Measurements from ENCODE around the gene LGALS1.
A peak's percentile ranks its signal among the peaks of the same experiment; 100 is the strongest.
"Not testable (repeated sequence)": the region's sequence is repeated elsewhere in the genome, so short reads cannot be mapped to it uniquely, and the experiment has no call there.

LGALS1 gene

DNA sequence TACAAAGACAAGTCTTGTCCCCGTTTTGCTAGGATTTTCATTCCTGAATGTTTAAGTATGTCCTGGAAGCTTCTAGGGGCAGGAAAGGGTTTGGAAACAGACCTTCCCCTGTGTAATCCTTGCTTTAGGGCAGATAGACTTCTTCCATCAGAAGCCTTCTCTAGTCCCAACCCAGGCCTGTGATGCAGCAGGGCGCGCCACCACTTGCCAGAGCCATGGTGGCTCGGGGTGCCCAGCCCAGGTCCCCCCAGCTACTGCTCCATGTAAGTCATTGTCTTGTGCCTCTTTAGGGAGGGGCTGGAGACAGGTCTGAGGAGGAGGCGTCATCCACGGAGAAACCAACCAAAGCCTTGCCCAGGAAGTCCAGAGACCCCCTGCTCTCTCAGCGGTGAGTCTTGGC, 15.0 kb downstream of the LGALS1 start:
- no peak for DNase-seq (ENCODE audit: low read depth)

DNA sequence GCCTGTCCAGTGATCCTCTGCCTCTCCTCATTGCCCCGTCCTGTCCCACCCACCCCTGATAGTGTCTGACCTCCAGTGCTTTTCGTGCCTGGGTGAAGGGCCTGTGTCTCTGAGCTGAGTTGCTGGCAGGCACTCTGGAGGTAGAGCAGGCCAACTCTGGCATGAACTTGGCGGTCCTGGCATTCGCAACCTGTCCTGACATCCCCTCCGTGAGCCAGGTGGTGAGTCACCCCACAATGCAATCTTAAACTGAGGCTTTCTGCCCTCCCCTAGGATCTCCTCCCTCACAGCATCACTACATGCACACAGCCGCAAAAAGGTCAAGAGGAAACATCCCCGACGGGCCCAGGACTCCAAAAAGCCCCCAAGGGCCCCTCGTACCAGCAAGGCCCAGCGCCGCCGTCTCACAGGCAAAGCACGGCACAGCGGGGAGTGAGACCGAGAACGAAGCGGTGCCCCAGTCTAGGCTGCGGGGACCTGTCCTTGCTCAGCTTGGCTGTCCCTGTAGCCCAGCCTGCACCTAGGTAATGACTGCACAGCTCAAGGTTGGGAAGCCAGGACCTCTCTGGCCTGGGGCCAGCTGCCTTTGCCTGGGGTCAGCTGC, 15.6 kb downstream of the LGALS1 start:
- no peak for DNase-seq (ENCODE audit: low read depth)

DNA sequence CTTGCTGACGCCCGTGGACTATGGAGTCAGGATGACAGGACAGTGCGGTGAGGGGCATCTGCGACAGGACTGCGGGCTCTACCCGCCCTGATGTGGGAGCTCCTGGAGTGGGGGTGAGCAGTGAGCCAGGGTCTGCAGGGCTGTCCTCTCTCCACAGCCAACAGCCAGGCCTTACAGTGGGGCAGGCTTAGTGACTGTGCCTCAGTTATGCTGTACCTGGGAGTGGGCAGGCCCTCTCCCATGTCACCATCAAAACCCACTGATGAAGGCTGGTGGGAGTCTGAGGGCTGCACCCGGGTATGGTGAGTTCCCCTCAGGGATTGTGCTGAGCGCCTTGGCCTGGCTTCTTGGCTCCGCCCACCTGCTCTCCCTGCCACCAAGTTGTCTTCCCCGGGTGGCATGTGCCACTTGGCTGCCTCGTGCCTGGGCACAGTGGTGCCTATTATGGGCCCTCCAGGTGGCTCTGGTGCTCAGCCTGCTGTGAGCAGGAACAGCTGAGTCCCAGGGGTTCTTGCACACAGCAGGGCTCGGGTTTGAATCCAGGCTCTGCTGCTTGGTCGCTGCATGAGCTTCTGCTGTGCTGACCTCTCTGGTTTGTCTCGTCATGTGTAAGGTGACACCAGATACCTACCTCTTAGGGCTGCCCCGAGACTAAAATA, 17.3 kb downstream of the LGALS1 start:
- DNase-seq (ENCODE audit: low read depth), result no peak

DNA sequence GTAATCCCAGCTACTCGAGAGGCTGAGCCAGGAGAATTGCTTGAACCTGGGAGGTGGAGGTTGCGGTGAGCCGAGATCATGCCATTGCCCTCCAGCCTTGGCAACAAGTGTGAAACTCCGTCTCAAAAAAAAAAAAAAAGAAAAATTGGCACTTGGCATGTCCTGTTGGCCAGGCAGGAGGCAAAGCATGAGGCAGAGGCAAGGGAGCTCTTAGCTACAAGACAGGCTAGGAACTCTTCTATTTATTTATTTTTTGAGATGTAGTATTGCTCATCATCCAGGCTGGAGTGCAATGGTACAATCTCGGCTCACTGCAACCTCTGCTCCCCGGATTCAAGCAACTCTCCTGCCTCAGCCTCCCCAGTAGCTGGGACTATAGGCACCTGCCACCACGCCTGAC, 18.7 kb downstream of the LGALS1 start:
- not testable (repeated sequence) for DNase-seq (ENCODE audit: low read depth)

DNA sequence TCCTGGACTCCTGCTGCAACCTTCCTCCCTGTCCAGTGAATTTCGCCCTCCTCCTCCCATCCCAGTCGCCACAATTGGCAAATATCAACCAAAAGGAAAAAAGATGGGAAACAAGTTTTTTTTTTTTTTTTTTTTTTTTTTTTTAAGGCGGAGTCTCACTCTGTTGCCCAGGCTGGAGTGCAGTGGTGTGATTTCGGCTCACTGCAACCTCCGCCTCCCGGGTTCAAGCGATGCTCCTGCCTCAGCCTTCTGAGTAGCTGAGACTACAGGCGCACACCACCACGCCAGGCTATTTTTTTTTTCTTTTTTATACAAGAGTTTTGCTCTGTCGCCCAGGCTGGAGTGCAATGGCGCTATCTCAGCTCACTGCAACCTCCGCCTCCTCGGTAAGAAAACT, 20.8 kb downstream of the LGALS1 start:
- DNase-seq (ENCODE audit: low read depth), result not testable (repeated sequence)

DNA sequence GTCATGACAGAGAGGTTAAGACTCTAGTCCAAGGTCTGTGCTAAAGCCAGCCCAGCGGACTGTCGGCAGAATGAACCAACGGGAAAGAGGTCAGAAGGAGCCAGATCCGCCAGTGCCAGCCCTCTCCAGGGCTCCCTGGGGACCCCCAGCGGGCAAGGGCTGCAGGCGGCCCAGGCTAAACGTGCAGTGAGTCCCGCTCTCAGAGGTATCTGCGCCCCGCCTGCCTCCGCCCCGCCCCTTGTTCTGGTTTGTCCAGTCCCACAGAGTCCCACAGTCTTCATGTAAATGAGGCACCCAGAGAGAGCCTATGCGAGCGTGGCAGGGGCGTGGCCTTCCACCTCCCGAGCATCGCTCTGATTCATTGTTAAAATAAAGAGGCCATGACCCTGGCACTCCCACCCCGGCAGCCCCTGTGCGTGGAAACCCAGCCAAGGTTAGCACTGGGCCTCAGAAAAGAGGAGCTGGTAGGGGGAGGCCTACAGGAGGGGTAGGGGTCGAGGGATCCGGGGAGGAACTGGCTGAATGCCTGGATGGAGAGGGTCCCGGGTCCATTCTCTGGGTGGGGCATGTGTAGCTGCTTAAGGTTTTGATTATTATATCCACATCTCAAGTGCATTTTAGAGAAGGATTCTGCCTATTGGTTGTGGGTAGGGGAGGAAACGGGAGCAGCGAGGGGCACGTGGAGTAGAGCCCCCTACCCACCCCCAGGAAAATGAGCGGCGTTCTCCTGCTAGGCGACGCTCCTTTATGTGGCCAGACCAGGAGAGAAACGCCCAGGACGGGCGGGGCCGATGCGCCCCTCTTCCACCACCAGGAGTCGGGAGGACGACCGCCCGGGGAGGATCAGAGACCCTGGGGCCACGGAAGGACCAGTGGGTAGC, 21.5 kb downstream of the LGALS1 start, which contains the start of gene TRIOBP:
Gene TRIOBP, plus strand, starts transcription at position 392 of the 881 bp plus-strand sequence. CDS start 4,318 bp downstream, outside the sequence.
- peak; percentile 72 for DNase-seq (ENCODE audit: low read depth)

DNA sequence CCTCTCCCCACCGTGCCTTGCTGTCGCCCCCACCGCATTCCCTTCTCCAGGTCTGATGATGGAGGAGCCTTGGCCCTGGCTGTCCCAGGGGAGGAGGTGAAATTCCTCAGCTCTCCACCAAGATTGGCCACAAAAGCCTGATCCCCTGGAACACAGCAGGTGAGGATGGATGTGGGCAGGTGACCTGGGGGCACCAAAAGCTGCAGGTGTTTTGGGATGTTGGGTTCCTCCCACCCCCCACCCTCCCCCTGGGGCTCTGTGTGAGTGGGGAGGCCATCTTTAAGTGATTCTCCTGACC, 22.1 kb downstream of the LGALS1 start:
- no peak for DNase-seq (ENCODE audit: low read depth)

DNA sequence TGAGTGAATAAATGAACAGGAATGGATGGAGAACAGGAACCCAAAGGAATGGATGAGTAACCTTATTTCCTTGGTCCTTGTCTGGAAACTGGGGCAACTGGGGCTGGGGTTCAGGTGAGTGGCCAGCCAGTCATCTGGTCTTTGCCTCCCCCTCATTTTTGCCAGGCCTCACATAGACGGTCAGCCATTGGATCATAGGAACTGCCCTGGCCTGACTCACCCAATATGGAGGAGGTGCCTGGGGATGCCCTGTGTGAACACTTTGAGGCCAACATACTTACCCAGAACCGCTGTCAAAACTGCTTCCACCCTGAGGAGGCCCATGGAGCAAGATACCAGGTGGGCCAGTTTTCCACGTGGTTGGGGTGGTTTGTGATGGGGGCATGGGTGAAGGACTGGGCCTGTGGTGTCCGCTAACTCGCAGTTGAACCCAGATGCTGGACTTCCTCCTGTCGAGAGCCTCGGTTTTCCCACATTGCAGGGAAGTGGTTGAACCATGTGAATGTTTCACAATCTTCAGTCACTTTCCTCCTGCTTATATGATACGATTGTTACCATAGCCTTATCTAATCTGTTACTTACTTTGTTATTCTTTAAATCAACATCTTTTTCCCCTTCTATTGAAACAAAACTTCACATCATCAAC, 25.8 kb downstream of the LGALS1 start:
- no peak for DNase-seq (ENCODE audit: low read depth)

DNA sequence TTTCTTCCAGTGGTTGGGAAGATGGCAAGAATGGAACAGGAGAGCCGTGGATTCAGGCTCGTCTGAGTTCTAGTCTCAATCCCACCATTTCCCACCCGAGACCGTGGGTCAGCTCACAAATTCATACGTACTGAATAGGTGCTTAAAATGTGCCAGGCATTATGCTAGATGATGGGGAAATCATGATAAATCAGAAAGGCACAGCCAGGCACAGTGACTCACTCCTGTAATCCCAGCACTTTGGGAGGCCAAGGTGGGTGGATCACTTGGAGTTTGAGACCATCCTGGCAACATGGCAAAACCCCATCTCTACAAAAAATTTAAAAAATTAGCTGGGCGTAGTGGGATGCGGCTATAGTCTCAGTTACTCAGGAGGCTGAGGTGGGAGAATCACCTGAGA, 28.5 kb downstream of the LGALS1 start:
- no peak for DNase-seq (ENCODE audit: low read depth)

DNA sequence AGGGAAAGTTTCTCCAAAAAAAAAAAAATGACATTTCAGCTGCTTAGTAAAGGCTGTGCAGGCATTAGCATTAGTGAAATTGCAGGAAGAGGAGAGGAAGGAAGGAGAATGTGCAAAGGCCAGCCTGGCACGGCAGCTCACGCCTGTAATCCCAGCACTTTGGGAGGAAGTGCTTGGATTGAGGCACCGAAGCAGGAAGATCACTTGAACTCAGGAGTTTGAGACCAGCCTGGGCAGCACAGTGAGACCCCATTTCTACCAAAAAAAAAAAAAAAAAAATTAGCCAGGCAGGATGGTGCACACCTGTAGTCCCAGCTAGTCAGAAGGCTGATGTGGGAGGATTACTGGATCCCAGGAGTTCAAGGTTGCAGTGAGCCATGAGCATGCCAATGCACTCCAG, 29.2 kb downstream of the LGALS1 start:
- no peak for DNase-seq (ENCODE audit: low read depth)

DNA sequence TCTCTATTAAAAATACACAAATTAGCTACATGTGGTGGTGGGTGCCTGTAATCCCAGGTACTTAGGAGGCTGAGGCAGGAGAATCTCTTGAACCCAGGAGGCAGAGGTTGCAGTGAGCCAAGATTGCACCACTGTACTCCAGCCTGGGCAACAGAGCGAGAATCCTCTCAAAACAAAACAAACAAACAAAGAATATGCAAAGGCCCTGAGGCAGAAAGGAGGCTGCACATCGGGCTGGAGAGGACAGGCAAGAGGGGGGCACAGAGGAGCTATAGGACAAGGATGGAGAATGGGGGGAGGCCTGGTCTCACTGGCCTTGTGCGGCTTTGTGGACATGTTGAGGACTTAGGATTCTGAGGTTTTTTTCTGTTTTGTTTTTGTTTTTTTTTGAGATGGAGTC, 29.8 kb downstream of the LGALS1 start:
- DNase-seq (ENCODE audit: low read depth), result no peak

DNA sequence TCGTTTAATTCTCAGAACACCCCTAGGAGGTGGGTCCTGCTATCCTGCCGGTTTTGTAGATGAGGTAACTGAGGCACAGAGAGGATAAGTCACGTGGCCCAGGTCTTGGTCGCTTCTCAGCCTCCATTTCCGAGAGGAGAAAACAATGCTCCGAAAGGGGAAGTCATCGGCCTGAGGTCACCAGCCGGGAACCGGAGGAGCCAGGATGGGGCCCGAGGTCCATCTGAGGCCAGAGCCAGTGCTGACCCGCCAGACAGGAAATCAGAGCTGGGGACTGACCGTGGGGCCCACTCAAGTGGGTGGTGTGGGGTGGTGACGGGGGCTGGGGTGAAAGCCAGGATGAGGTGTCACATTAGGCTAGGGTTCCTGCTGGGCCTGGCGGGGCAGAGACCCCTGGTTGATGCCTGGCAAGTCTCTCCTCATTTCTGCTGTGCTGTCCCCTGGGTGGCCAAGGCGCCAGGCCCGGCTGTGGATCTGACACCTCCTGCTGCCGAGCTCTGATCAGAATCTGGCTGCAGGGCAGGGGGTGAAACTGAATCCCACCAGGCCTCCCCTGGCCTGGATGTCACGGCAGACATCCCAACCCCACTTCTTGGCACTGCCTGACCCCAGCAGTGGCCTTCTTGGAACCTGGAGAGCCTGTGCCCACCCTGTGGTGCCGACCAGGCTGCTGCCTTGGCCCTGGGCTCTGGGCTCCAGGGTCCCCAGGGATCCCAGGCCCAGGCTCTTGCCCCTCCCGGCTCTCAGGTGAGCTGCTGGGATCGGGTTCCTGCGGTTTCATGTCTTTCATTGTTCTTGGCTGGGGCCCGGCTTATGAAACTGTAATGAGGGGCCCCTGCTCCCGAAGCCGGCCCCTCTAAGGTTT, 33.4 kb downstream of the LGALS1 start:
- DNase-seq (ENCODE audit: low read depth), result no peak

DNA sequence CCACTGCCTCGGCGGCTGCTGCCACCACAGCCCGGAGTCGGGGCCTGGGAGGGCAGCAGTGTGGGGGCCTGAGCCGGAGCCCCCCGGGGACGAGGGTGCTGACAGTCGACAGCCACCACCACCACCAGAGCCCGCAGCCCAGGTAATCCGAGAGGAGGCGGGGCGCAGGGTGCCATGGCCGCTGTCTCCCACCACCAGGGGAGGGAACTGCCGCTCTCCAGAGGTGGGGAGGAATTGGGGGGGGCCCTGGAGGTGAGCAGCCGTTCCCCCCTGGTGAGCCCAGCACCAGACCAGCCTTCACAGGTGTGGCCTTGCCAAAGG, 34.0 kb downstream of the LGALS1 start:
- no peak for DNase-seq (ENCODE audit: low read depth)

DNA sequence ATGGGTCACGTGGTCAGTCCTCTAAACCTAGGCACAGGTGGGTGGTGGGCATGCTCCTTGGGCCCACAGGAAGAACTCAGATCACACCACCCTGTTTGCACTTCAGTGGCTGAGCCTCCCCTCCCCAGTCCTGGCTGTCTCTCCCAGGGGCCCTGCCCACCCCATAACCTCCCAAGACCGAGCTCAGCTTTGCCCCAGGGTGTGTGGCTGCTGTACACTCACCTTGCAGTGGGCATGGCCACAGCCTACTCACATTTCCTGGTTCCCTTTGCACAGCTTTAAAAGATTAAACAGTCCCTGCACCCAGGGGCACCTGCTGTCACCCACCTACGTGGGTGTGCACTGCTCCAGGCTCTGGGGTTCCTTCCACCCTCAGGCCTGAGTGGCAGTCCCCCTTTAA, 35.2 kb downstream of the LGALS1 start:
- DNase-seq (ENCODE audit: low read depth), result no peak

DNA sequence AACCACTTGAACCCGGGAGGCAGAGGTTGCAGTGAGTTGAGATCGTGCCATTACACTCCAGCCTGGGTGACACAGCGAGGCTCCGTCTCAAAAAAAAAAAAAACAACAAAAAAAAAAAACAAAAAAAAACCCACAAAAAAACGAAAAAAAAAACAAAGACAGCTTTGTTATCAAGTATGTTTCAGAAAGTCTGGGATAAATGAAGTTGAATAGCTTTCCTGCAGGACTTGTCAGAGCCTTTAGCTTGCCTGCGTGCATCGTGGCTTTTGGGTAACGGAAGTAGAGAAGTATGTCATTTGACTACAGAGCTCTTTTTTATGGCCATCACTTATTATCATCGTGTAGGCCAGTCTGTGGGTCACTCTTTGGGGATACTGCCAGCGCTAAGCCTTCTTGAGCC, 36.1 kb downstream of the LGALS1 start:
- DNase-seq (ENCODE audit: low read depth), result no peak

DNA sequence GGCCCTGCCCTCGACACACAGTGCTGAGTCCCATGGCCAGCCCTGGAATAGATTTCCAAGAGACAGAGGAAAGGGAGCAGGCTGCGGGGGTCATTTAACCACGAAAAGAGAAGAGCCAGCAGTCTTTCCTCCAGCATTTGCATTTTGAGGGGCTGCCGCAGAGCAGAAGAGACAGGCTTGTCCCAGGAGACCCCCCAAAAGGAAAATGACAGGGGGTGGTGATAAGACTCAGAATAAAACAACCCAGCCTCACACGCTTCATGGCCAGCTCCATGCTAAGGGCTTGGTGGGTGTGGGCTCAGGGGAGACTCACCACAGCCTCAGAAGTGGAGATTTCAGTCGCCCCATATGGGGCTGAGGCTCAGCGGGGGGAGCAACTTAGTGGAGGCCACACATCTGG, 38.3 kb downstream of the LGALS1 start:
- no peak for DNase-seq (ENCODE audit: low read depth)

DNA sequence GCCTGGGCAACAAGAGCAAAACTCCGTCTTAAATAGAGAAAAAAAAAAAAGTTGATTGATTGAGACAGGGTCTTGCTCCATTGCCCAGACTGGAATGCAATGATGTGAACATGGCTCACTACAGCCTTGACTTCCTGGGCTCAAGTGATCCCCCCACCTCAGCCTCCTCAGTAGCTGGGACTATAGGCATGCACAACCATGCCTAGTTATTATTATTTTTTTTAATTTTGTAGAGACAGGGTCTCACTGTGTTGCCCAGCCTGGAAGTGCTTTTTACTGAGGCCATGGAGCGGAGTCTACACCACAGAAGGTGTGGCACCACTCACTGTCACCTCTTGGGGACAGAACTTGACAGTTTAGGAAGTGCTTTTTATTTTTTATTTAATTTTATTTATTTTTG, 39.2 kb downstream of the LGALS1 start:
- DNase-seq (ENCODE audit: low read depth), result no peak

DNA sequence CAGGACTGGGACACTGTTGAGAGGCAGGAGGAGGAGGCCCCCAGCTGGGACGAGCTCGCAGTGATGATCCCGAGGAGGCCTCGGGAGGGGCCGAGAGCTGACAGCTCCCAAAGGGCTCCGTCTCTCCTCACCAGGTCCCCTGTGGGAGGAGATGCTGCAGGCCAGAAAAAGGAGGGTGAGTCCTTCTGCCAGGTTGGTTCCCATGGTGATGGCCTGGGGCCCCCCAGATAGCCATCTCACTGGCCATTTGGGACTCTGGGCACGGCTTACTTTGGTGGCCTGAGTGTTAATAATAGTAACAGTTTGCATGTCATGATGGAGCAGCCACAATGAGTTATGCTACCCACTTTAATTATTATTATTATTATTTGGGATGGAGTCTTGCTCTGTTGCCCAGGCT, 40.3 kb downstream of the LGALS1 start:
- DNase-seq (ENCODE audit: low read depth), result no peak

DNA sequence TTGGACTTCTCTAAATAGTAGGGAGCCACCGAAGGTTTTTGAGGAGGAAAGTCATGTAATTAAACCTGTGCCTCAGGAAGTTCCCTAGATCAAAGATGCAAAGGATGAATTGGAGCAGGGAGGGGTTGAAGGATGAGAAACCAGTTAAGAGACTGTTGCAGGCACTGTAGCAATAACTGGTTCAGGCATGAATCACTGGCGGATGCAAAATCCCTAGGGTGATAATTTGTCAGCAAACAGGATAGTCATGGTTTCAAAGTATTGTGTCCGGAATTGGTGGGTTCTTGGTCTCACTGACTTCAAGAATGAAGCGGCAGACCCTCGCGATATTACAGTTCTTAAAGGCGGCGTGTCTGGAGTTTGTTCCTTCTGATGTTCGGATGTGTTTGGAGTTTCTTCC, 41.3 kb downstream of the LGALS1 start:
- no peak for DNase-seq (ENCODE audit: low read depth)

DNA sequence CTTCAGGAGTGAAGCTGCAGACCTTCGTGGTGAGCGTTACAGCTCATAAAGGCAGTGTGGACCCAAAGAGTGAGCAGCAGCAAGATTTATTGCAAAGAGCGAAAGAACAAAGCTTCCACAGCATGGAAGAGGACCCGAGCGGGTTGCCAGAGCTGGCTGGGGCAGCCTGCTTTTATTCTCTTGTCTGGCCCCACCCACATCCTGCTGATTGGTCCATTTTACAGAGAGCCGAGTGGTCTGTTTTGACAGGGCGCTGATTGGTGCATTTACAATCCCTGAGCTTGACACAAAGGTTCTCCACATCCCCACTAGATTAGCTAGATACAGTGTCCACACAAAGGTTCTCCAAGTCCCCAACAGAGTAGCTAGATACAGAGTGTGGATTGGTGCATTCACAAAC, 41.8 kb downstream of the LGALS1 start:
- not testable (repeated sequence) for DNase-seq (ENCODE audit: low read depth)

DNA sequence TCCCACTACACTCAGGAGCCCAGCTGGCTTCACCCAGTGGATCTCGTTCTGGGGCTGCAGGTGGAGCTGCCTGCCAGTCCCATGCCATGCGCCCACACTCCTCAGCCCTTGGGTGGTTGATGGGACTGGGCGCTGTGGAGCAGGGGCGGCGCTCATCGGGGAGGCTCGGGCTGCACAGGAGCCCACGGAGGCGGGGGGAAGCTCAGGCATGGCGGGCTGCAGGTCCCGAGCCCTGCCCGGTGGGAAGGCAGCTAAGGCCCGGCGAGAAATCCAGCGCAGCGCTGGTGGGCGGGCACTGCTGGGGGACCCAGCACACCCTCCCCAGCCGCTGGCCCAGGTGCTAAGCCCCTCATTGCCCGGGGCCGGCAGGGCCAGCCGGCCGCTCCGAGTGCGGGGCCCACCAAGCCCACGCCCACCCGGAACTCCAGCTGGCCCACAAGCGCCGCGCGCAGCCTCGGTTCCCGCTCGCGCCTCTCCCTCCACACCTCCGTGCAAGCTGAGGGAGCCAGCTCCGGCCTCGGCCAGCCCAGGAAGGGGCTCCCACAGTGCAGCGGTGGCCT, 42.4 kb downstream of the LGALS1 start:
- DNase-seq (ENCODE audit: low read depth), result not testable (repeated sequence)

All from activated T-cell treated with anti-CD3 and anti-CD28 coated beads for 1 hour (primary cell).